GM23338 (cell line): ENCODE results near the gene PTPRN2. TPM values are rescaled to one million over a fixed set of nuclear protein-coding genes. Genes with fewer than 3 reads are reported as not detected.

Experiments used
- ATAC-seq: fragments of 200-7000 bp; cut with Tn5 transposase; 3 replicates; pipeline ENCODE4 v1.9.1; 2020
- DNase-seq: peaks from one replicate; pipeline ENCODE4 v3.0.0-alpha.2; 2015; ENCODE audit warnings: low spot score
- H2AFZ ChIP-seq: fragments of 200-600 bp; sonication (generic); 2 replicates; pipeline ENCODE4 v1.8.0; 2016; ENCODE audit warnings: antibody characterized with exemption, mild to moderate bottlenecking, moderate library complexity
- H3F3A ChIP-seq: fragments of 200-600 bp; sonication (generic); replicated peaks from 2 replicates; pipeline ENCODE4 v1.8.0; 2017; ENCODE audit warnings: antibody characterized with exemption, mixed run types, low read depth
- H3K27ac ChIP-seq: fragments of 200-600 bp; sonication (generic); 2 replicates; pipeline ENCODE4 v1.6.1; 2016; ENCODE audit warnings: low read depth
- H3K27me3 ChIP-seq: fragments of 200-600 bp; sonication (generic); 2 replicates; pipeline ENCODE4 v1.8.0; 2016; ENCODE audit warnings: mild to moderate bottlenecking, mixed run types, moderate library complexity; ENCODE audit not compliant: insufficient read depth
- H3K36me3 ChIP-seq: fragments of 200-600 bp; sonication (generic); 2 replicates; pipeline ENCODE4 v1.8.0; 2016; ENCODE audit warnings: mild to moderate bottlenecking; ENCODE audit not compliant: insufficient read depth
- H3K4me1 ChIP-seq: fragments of 200-600 bp; sonication (generic); 2 replicates; pipeline ENCODE4 v1.8.0; 2016; ENCODE audit warnings: mild to moderate bottlenecking, moderate library complexity; ENCODE audit not compliant: insufficient read depth
- H3K4me2 ChIP-seq: fragments of 200-600 bp; sonication (generic); 2 replicates; pipeline ENCODE4 v1.7.1; 2017; ENCODE audit warnings: mixed run types
- H3K4me3 ChIP-seq: fragments of 200-600 bp; sonication (generic); 2 replicates; pipeline ENCODE4 v1.6.1; 2016; ENCODE audit warnings: mixed run types
- H3K79me2 ChIP-seq: fragments of 200-600 bp; sonication (generic); replicated peaks from 2 replicates; pipeline ENCODE4 v1.8.0; 2017; ENCODE audit warnings: mild to moderate bottlenecking; ENCODE audit not compliant: insufficient read depth
- H3K9me2 ChIP-seq: fragments of 200-600 bp; sonication (generic); 2 replicates; pipeline ENCODE4 v1.8.0; 2017; ENCODE audit not compliant: insufficient read depth
- H4K20me1 ChIP-seq: fragments of 200-600 bp; sonication (generic); replicated peaks from 2 replicates; pipeline ENCODE4 v1.8.0; 2017; ENCODE audit warnings: mild to moderate bottlenecking; ENCODE audit not compliant: insufficient read depth
- H3K27ac Mint-ChIP-seq: 2 replicates; pipeline ENCODE4 v1.8.0; 2020; ENCODE audit warnings: inconsistent platforms, mild to moderate bottlenecking, moderate library complexity, mixed read lengths
- H3K27me3 Mint-ChIP-seq: 3 replicates; pipeline ENCODE4 v1.8.0; 2022; ENCODE audit warnings: low read depth, mild to moderate bottlenecking, moderate library complexity, mixed read lengths, inconsistent platforms; ENCODE audit not compliant: insufficient read depth, poor library complexity
- H3K36me3 Mint-ChIP-seq: 3 replicates; pipeline ENCODE4 v1.8.0; 2021; ENCODE audit warnings: low read depth, mild to moderate bottlenecking, inconsistent platforms, moderate library complexity, mixed read lengths
- H3K4me1 Mint-ChIP-seq: 3 replicates; pipeline ENCODE4 v1.8.0; 2020; ENCODE audit warnings: mild to moderate bottlenecking, inconsistent platforms, mixed read lengths
- H3K4me3 Mint-ChIP-seq: 3 replicates; pipeline ENCODE4 v1.8.0; 2021; ENCODE audit warnings: moderate library complexity, mild to moderate bottlenecking, inconsistent platforms, mixed read lengths
- H3K9me3 Mint-ChIP-seq: 3 replicates; pipeline ENCODE4 v1.8.0; 2020; ENCODE audit warnings: moderate library complexity, mild to moderate bottlenecking, inconsistent platforms, mixed read lengths
- CREB1 ChIP-seq: fragments of 250-450 bp; sonication (Bioruptor Pico); IDR thresholded peaks from 2 replicates; pipeline ENCODE4 v1.5.0; 2020; ENCODE audit warnings: low read depth, mild to moderate bottlenecking, moderate library complexity
- CTCF ChIP-seq, 2 experiments: fragments of 200-600 bp in 1 of 2; sonication (generic) in 1 of 2; conservative IDR thresholded peaks; 2 replicates each; pipeline versions ENCODE4 v1.5.1 to v1.6.1; 2016 to 2017; ENCODE audit warnings: antibody characterized with exemption in 2 of 2, low read depth in 2 of 2, mild to moderate bottlenecking in 2 of 2, moderate library complexity in 1 of 2
- ETS1 ChIP-seq: IDR thresholded peaks from 2 replicates; pipeline ENCODE4 v1.6.1; 2016; ENCODE audit warnings: antibody characterized with exemption
- EZH2 ChIP-seq: fragments of 200-600 bp; sonication (generic); IDR thresholded peaks from one replicate; pipeline ENCODE4 v1.8.0; 2017; ENCODE audit warnings: antibody characterized with exemption, mild to moderate bottlenecking, low read depth; ENCODE audit not compliant: unreplicated experiment
- EZH2phosphoT487 ChIP-seq: fragments of 200-600 bp; sonication (generic); IDR thresholded peaks from one replicate; pipeline ENCODE4 v1.8.1; 2018; ENCODE audit warnings: antibody characterized with exemption; ENCODE audit not compliant: unreplicated experiment
- JUNB ChIP-seq: IDR thresholded peaks from one replicate; pipeline ENCODE4 v1.6.1; 2016; ENCODE audit warnings: antibody characterized with exemption; ENCODE audit not compliant: unreplicated experiment
- NANOG ChIP-seq: IDR thresholded peaks from 2 replicates; pipeline ENCODE4 v1.6.1; 2016; ENCODE audit warnings: antibody characterized with exemption, borderline replicate concordance
- POLR2AphosphoS5 ChIP-seq: IDR thresholded peaks from 2 replicates; pipeline ENCODE4 v1.6.1; 2016; ENCODE audit warnings: antibody characterized with exemption, low read depth
- STAT1 ChIP-seq: IDR thresholded peaks from one replicate; pipeline ENCODE4 v1.6.1; 2016; ENCODE audit warnings: antibody characterized with exemption; ENCODE audit not compliant: unreplicated experiment
- ZNF114 ChIP-seq: fragments of 250-450 bp; sonication (Bioruptor Pico); IDR thresholded peaks from 2 replicates; pipeline ENCODE4 v1.5.0; 2020; ENCODE audit warnings: mild to moderate bottlenecking, moderate library complexity
- ZNF331 ChIP-seq: fragments of 250-450 bp; sonication (Bioruptor Pico); IDR thresholded peaks from 2 replicates; pipeline ENCODE4 v1.5.0; 2020; ENCODE audit warnings: low read depth, mild to moderate bottlenecking, moderate library complexity
- ZNF462 ChIP-seq: fragments of 250-450 bp; sonication (Bioruptor Pico); IDR thresholded peaks from 2 replicates; pipeline ENCODE4 v1.5.0; 2020; ENCODE audit warnings: mild to moderate bottlenecking, moderate library complexity
- polyA plus RNA-seq: library from polyadenylated mRNA; unstranded; fragments of >200 nt; fragmentation: Nextera tagmentation; extraction: Ambion mirVana; gene quantifications from 2 replicates; pipeline ENCODE4 v1.2.1, GENCODE V29; 2016
- total RNA-seq: library from RNA; depleted of rRNA; stranded (reverse); fragments of >200 nt; shearing (Covaris generic); gene quantifications from 2 replicates; pipeline ENCODE4 v1.2.3, GENCODE V29; 2014
- TF ChIP-seq, protein P1 (sequence below): IDR thresholded peaks from one replicate; pipeline ENCODE4 v1.6.1; 2018; ENCODE audit warnings: antibody characterized with exemption; ENCODE audit not compliant: unreplicated experiment

Gene PTPRN2
- total and polyA plus RNA-seq, 2 experiments from 2014 or later: 0.87 to 4.0 TPM

DNA sequence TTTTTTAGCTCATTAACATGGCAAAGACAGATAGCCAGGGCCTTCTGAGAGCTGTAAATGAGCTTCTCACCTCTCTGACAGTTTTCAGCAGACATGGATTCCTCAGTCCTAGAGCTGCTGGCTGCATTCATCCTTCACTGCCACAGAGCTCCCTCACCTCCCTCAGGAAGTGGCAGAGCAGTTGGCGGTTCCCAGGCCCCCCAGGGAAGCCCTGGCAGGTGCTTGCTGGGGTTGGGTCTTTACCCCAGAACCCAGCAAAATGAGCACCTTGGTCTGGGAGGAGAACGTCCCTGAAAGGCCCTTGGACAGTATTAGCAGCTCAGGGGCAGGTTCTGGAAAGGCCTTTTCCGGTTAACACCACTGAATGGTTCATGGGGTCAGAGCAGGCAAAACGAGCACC, 288.0 kb downstream of the PTPRN2 start:
- Histone ChIP-seq H3K36me3 (no peaks in the 10 kb centered on the region), H3K4me1 (no peaks in the 10 kb centered on the region), H3K79me2 (no peaks in the 10 kb centered on the region), H3K9me2 (no peaks in the 10 kb centered on the region), H3K27ac (no peak overlapping the region), H3F3A (no peaks in the 10 kb centered on the region), H2AFZ (no peak overlapping the region), H4K20me1 (no peaks in the 10 kb centered on the region), H3K4me2 (no peak overlapping the region), H3K27me3 (no peaks in the 10 kb centered on the region), H3K4me3 (no peak overlapping the region)
- Mint-ChIP-seq H3K4me1 (no peaks in the 10 kb centered on the region), H3K27me3 (no peaks in the 10 kb centered on the region), H3K36me3 (peaks cover 33% of the 10 kb centered on the region), H3K9me3 (peaks cover 97% of the 10 kb centered on the region), H3K27ac (no peak overlapping the region), H3K4me3 (no peak overlapping the region)
- DNase-seq (no peak), ATAC-seq (no peak)
- TF ChIP-seq JUNB (no peak), NANOG (no peak), CTCF (conservative IDR thresholded peaks at IDR 0.05; ENCODE audit: low read depth in 2 of 2) (no peak), POLR2AphosphoS5 (no peak), CREB1 (CRISPR knock-in tag) (no peak), ZNF462 (CRISPR knock-in tag) (no peak), EZH2phosphoT487 (no peak), ZNF114 (CRISPR knock-in tag) (no peak), EZH2 (no peak), ETS1 (no peak), STAT1 (no peak), ZNF331 (CRISPR knock-in tag) (no peak)
- TF ChIP-seq, protein P1, sequence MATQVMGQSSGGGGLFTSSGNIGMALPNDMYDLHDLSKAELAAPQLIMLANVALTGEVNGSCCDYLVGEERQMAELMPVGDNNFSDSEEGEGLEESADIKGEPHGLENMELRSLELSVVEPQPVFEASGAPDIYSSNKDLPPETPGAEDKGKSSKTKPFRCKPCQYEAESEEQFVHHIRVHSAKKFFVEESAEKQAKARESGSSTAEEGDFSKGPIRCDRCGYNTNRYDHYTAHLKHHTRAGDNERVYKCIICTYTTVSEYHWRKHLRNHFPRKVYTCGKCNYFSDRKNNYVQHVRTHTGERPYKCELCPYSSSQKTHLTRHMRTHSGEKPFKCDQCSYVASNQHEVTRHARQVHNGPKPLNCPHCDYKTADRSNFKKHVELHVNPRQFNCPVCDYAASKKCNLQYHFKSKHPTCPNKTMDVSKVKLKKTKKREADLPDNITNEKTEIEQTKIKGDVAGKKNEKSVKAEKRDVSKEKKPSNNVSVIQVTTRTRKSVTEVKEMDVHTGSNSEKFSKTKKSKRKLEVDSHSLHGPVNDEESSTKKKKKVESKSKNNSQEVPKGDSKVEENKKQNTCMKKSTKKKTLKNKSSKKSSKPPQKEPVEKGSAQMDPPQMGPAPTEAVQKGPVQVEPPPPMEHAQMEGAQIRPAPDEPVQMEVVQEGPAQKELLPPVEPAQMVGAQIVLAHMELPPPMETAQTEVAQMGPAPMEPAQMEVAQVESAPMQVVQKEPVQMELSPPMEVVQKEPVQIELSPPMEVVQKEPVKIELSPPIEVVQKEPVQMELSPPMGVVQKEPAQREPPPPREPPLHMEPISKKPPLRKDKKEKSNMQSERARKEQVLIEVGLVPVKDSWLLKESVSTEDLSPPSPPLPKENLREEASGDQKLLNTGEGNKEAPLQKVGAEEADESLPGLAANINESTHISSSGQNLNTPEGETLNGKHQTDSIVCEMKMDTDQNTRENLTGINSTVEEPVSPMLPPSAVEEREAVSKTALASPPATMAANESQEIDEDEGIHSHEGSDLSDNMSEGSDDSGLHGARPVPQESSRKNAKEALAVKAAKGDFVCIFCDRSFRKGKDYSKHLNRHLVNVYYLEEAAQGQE: no peak
